CD4-positive, alpha-beta T cell treated with Interferon alpha-2 for 1 hour (primary cell): ENCODE data around the gene SRP72.
"Not testable (repeated sequence)": the region's sequence is repeated elsewhere in the genome, so short reads cannot be mapped to it uniquely, and the experiment has no call there.

Experiments
- DNase-seq, 2 donors: peaks; one replicate each; pipeline ENCODE4 v3.0.0-alpha.2; 2020 to 2022

The SRP72 gene

GRCh38 chr4:56467284-56468096, at the start of gene SRP72:
Gene SRP72 (plus strand): TSS chr4:56467617. CDS start chr4:56467636, 19 bp downstream.
- DNase-seq: peak; percentile 89 to 92

DNA sequence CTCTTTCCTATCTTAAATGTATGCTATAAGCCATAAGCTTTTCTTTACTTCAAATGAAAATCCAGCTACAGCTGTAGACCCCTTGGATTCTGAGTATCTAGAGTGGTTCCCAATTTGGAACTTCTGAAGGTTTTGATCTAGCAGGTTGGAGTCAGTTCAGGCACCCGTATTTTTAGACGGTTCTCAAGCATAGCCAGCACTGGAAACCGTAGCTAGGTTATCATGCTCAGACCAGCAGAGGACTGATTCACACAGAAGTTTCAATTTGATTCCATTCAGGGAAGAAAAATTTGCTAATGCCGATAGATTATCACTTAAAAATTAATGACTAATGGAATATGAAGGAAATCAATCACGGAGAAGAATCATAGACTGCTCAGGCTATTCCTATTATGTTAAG, 43.2 kb upstream of the SRP72 start:
- DNase-seq: no peak

GRCh38 chr4:56424697-56425514, 42.5 kb upstream of the SRP72 start:
- DNase-seq: peak; percentile 17 to 65

- no peak for DNase-seq
Measured at GRCh38 chr4:56425518-56425917, 41.9 kb upstream of the SRP72 start.

DNA sequence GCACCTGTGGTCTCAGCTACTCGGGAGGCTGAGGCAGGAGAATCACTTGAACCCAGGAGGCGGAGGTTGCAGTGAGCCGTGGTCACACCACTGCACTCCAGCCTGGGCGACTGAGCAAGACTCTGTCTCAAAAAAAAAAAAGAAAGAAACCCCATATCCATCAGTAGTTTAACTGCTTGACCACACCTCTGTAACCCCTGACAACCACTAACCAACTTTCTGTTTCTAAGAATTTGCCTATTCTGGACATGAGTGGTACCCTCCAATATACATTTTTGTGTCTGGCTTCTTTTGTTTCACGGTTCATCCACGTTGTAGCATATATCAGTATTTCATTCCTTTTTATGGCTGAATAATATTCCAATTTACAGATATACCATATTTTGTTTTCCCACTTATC, 41.1 kb upstream of the SRP72 start:
- no peak for DNase-seq

DNA sequence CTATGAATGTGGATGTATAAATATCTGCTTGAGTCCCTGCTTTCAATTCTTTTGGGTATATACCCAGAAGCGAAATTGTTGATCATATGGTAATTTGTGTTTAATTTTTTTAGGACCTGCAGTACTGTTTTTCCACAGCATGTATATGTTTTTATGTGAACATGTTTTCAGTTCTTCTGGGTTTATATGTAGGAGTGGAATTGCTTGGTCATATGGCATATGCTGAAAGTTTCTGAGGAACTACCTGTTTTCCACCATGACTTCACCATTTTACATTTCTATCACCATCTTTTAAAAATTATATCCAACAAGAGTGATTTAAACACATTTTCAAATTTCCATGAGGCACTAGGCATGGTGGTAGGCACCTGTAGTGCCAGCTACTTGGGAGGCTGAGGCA, 40.2 kb upstream of the SRP72 start:
- DNase-seq: no peak

DNA sequence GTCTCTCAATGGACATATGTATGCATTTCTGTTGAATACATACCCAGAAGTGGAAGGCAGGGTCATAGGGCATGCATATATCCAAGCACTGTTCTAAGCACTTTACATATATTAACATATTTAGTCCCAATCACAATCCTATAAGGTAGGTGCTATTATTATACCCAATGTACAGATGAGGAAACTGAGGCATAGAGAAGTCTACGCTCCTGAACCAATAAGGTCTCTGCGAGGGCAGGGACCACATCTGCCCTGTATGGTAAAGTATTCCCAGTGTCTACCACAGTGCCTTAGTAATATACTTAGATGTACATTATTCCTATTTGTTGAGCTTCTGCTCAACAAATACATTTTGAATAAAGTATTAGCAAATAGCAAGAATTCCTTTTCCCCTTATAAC, 37.2 kb upstream of the SRP72 start:
- no peak for DNase-seq

- no peak for DNase-seq
Measured at GRCh38 chr4:56433280-56433679, 34.1 kb upstream of the SRP72 start.

GRCh38 chr4:56434599-56435139, 32.7 kb upstream of the SRP72 start:
- peak in 1 of 2 donors; percentile 7 for DNase-seq

DNA sequence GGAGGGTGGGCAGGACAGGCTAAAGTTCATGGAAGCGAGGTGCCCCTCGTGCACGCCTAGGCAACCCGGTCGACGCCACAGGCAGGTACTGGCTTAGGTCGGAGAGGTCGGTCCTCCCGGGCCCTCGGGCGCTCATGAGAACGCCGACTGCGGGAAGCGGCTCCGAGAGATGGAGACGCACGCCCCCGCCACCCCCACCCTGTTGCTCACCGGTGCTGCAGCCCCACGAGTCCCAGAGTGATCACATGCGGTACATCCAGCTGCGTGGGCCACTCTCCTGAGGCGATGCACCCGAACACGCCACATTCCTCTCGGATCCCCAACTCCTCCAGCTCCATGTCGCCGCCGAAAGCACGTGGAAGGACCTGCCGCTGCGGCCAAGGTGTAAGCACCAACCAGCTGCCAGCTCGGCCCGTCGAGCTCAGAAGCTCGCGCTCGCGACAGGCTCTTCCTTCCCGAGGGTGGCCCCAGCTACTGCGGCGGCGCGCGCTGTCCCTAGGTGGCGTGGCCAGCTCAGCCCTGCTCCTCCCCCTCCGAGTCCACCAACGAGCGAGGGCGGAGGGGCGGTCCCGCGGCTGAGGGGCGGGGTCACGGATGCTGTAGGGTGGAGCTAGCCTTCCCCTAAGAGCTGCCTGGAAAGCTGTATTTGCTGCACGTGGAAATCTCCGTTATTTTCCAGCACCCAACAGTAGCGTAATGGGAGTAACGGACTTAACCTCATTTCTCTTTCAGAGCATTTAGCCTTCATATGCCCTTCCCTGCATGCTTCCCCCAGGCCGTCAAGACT, 32.1 kb upstream of the SRP72 start, which contains the start of gene PPAT:
Gene PPAT, minus strand, starts transcription at position 476 of the 787 bp plus-strand sequence. Its CDS starts 138 bp downstream, at position 338.
- DNase-seq: peak; percentile 97 to 98

GRCh38 chr4:56438766-56439165, 28.7 kb upstream of the SRP72 start:
- no peak for DNase-seq

- DNase-seq: no peak
Measured at GRCh38 chr4:56440983-56441382, 26.4 kb upstream of the SRP72 start.

DNA sequence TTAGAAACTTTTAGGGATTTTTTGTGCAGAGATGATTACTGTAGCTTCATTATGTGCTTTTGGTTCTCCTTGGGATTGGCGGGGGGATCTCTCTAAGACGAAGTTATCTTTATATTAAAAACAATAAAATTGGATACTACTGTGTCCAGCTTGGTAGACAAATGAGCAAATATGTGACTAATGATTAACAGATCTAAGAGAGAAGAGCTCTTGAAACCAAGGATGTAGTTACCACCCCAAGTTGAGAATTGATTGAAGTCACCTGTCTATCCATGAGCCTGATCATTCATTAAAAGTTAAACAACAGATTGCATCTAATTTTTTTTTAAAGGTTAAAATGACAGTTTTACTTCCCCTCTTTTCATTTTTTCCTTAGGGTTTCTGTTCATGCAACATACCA, 22.7 kb upstream of the SRP72 start:
- DNase-seq: no peak

DNA sequence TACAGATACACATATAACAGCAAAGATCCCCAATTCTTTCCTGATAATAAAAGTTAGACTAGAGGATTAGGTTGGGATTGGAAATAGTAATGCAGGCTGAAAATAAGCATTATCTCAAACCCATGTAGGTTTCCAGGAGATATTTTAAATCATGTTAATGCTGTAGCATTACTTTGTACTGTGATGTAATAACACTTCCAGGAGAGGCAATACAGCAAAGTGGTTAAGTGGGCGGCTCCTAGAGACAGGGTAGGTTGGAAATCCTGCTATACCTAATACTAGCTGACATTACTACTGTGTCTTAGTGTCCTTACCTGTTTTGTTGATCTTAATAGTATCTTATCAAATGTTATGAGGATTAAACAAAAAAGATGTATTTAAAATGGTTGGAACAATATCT, 21.7 kb upstream of the SRP72 start:
- DNase-seq: no peak

DNA sequence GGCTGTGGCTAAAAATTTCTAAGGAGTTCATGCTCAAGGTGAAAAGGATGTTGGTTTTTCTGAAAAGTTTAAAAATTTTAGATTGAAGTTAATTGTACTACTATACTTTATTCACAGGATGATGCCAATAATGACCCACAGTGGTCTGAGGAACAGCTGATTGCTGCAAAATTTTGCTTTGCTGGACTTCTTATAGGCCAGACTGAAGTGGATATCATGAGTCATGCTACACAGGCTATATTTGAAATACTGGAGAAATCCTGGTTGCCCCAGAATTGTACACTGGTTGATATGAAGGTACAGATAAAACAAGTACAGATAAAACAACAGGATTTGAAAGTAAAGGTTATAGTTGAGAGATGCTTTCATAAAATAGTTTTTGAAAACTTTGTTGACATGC, 19.1 kb upstream of the SRP72 start:
- no peak for DNase-seq

DNA sequence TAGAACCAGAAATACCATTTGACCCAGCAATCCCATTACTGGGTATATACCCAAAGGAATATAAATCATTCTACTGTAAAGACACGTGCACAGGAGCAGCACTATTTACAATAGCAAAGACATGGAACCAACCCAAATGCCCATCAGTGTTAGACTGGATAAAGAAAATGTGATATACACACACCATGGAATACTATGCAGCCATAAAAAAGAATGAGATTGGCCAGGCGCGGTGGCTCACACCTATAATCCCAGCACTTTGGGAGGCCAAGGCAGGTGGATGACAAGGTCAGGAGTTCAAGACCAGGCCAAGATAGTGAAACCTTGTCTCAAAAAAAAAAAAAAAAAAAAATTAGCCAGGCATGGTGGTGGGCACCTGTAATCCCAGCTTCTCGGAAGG, 17.9 kb upstream of the SRP72 start:
- DNase-seq: not testable (repeated sequence)

DNA sequence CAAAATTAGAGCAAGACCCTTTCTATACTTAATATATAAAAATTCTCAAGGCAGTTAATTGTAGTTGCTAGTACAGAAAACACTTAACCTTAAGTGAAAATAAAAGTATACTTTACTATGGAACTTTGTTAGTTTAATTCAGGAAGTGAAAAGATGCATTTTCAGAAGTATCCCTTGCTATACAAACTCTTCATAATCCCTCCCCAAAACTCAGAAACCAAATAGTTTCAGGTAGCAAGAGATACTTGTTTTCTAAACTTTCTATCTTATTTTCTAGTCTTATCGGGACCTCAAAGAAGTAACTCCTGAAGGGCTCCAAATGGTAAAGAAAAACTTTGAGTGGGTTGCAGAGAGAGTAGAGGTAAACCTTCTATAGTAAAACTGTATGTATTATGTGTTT, 17.1 kb upstream of the SRP72 start:
- no peak for DNase-seq

DNA sequence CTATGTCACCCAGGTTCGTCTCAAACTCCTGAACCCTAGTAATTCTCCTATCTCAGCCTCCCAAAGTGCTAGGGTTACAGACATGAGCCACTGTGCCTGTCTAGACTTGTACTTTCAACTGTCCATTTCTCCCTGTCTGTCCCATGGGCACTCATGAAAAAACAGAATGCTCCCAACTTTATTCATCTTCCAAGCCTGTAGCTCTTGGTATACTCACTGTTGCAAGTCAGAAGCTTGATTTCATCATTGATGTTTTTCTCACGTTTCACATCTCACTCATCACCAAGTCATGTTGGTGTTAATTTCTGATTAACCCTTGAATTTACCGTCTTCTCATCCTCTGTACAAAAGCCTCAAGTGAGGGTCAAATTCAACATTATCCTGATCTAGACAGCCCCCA, 7.3 kb upstream of the SRP72 start:
- no peak for DNase-seq

DNA sequence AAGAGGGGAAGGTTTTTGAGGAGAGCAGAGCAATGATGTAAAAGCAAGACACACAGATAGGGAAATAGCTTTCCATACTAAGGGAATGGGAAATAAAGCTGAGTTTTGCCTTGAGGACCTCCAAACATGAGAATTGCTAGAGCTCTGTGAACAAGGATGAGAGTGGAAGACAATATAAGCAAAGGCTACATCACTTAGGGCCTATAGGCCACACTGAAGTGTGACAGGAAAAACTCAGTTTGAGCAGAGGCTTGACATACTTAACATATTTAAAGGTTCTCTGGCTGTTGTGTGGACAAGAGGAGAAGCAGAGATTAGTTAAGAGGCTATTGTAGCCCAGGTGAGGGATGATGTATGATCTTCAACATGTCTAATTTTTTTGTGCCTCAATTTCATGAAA, 5.3 kb upstream of the SRP72 start:
- DNase-seq: no peak

DNA sequence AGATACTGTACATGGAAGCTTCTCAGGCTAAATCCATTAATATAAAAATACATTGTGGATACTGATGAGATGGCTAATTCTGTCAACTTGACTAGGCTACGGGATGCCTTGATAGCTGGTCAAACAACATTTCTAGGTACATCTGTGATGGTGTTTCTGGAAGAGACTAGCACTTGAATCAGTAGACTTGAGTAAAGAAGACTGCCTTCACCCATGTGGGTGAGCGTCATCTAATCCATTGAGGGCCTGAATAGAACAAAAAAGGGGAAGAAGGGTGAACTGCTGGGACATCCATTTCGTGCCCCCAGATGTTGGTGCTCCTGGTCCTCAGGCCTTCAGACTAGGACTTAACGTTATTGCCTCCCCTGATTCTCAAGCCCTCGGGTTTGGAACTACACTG, 3.7 kb upstream of the SRP72 start:
- no peak for DNase-seq

GRCh38 chr4:56464581-56464980, 2.8 kb upstream of the SRP72 start:
- no peak for DNase-seq

GRCh38 chr4:56465599-56466295, 1.7 kb upstream of the SRP72 start:
- DNase-seq: no peak
